ENCODE measurements around the gene ATAD3A. TPM values are rescaled to one million over a fixed set of nuclear protein-coding genes. Genes with fewer than 3 reads are reported as not detected.
A peak's percentile ranks its signal among the peaks of the same experiment; 100 is the strongest.

ATAD3A gene
- total and polyA plus RNA-seq, 9 of the 15 experiments (the other 6 are each of a cell fraction or from before 2014, with no cell fraction given): 0.10 to 173 (median 36.7) TPM

DNA sequence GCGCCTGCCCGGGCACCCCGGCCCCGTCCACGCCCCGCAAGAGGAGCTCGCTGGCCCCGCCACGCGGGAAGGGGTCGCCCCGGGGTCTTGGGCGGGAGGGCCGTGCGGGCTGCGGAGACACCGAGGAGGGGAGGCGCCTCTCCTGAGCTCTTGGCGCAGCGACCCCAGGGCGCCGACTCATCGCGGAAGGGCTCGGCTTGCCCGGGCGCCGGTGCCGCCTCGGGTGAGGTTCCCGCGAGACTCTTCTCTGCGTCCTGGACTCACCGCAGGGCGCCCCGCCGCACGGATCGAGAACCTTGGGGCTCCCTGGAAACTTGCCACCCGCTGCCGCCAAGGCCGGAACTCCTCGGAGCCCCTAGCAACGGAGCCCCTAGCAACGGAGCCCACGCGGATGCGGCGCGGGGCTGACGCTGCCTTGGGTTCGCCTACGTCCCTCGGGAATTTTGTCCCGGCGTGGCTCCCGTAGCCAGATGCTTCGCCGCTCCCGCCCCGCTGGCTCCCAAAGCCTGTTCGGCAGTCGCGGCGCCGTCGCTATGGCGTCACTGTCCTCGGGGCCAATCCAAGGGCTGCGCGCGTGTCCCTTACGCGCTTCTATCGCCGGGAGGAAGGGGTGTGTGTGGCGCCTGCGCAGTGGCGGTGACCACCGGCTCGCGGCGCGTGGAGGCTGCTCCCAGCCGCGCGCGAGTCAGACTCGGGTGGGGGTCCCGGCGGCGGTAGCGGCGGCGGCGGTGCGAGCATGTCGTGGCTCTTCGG lies at the start of gene ATAD3A (continued):
- TF ChIP-seq ZNF318 (IDR thresholded peaks at IDR 0.05; ENCODE audit: borderline replicate concordance in 1 of 2, low read depth in 1 of 2): no peak
- no peak for TF ChIP-seq ZNF764 (CRISPR knock-in tag; IDR thresholded peaks at IDR 0.05; ENCODE audit: low read depth)
- no peak for TF ChIP-seq YBX1 (IDR thresholded peaks at IDR 0.05)
- TF ChIP-seq HMBOX1 (IDR thresholded peaks at IDR 0.05): no peak
- TF ChIP-seq, protein P1, sequence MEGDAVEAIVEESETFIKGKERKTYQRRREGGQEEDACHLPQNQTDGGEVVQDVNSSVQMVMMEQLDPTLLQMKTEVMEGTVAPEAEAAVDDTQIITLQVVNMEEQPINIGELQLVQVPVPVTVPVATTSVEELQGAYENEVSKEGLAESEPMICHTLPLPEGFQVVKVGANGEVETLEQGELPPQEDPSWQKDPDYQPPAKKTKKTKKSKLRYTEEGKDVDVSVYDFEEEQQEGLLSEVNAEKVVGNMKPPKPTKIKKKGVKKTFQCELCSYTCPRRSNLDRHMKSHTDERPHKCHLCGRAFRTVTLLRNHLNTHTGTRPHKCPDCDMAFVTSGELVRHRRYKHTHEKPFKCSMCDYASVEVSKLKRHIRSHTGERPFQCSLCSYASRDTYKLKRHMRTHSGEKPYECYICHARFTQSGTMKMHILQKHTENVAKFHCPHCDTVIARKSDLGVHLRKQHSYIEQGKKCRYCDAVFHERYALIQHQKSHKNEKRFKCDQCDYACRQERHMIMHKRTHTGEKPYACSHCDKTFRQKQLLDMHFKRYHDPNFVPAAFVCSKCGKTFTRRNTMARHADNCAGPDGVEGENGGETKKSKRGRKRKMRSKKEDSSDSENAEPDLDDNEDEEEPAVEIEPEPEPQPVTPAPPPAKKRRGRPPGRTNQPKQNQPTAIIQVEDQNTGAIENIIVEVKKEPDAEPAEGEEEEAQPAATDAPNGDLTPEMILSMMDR (IDR thresholded peaks at IDR 0.05 in 2 of 3, conservative IDR thresholded peaks at IDR 0.05 in 1 of 3; ENCODE audit: insufficient read depth in 2 of 3, low read depth in 1 of 3, low read length in 3 of 3): peak in 1 of 3 experiments; percentile 7; a peak in 1 of 6 replicates

All from K562 (cell line).